Stimulated activated CD8-positive, alpha-beta memory T cell treated with anti-CD3 and anti-CD28 coated beads, Interleukin-4, amount 100 ng/mL, for 24 hours (primary cell): ENCODE results near the gene LIMS2.

Source experiments
- DNase-seq: peaks from one replicate; pipeline ENCODE4 v3.0.0-alpha.2; 2020; ENCODE audit warnings: low read depth

The LIMS2 gene

DNA sequence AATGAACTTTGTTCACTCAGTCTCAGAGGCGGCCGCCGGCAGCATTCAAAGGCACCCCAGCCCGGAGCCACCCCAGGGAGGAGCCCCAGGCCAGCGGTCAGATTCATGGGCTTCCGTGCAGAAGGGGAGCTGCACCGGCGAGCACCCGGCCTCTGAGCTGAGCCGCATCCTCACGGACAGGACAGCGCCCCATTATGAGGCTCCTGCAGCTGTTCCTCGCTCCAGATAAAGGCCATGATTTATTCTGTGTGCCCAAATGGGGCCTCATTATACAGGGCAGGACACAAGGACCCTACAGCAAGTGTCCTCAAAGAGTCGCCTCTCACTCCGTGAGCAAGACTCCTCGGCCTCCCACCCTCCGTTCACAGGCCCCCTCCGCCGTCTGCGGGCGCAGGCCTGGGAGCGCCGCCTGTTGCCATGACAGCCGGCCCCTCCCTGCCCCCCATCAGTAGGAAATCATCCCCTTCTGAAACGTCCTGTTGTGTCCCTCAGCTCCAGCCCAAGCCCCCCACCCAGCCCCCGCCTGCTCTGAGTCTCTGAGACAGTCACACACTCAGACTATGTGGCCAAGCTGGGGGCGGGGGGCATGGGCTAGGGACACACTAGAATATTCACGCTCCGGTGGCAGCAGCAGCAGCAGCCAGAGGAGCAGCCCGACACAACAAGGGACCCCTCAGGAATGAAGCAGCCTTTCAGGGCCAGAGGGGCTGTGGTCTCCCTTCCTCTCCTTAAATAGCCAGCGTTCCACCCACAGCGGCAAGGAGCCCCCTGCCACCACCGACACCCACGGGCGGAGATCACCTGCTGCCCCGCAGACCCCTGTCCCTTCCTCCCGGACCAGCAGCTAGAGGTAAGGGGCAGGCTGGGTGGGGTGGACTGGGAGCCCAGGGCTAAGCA is 29.7 kb downstream of the LIMS2 start, which contains the start of gene GPR17:
TSS of gene GPR17 (plus strand) at position 759 of the 897 bp plus-strand sequence. CDS start 4,583 bp downstream, outside the sequence.
- DNase-seq = no peak

DNA sequence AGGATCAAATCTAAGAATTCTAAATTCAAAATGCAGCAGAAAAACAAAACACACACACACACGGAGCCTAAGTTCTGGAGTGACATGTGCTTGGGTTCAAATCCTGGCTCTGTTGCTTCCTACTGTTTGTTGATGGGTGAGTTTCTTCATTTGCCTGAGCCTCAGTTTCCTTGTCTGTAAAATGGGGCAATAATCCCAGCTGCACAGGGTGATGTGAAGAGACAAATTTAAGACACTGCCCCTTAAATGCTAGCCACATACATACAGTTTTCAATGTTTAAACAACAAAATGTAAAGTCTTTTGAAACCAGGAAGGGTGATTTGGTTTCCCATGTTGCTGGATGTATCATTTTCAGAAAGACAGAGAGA is 30.3 kb downstream of the LIMS2 start:
- no peak for DNase-seq

DNA sequence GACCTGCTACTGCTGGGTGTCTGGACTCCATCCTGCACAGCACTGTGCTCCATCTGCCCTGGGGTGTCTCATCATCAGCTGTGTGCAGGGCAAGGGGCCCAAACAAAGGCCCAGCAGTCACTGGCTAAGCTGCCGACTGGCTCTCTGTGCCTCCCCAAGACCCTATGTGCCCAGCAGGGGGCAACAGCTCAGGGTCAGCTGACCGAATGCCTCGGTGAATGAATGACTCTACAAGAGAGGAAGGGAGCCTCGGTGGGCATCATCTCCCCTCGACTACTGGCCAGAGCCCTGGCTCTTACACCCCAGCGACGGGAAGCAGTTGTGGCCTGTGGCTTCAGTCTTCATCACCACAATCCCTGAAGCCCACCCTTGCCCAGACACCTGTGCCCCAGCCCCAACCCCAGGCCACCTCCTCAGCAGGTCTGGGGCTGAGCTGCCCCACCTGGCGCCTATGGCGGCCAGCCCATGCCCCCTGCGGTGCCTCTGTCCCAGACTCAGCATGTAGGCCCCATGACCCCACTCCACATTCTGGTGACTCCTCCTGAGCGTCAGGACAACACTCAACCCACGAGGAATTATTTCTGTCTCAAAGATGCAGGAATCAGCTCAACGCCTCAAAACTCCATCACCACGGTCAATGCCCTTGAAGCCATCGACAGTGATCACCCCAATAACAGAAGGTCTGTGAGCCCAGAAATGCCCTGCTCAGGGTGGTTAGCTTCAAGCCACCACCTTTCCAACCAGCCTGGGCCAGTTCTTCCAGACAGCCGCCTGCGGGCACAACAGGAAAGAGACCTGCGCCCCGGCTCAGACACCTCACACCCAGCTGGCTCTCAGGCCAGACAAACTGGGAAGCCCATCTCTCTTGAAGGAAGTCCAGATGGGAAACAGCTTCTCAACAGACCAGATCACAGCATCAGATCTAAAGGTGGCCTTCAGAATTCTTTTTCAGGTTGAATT is 31.0 kb downstream of the LIMS2 start:
- no peak for DNase-seq

DNA sequence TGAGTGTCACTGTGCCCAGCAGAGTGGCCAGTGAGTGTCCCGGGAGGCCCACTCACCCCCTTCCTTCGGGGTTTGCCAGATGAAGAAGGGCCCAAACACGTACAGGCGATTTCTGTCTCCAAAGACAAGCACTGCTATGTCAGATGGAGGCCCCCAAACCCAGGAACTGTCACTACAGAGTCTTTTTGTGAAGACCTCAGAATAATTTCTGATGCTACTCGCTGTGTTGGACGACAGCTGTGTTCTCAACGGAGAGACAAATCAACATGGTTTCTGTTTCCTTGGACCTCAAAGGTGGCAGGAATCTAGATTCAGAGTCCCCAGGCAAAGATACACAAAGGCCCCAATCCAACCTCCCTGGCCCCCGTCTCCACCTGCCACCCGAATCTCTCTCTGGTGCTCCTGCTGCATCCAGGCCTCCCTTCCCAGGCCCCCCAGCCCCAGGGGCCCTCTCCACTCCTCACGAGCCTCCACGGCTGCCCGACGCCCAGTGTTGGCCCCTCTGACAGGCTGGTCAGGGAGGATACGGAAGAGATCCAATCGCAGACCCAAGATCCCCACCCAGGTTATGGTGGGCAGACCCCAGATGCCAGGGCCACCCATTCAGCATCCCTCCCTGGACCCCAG is 31.8 kb downstream of the LIMS2 start:
- DNase-seq = no peak

DNA sequence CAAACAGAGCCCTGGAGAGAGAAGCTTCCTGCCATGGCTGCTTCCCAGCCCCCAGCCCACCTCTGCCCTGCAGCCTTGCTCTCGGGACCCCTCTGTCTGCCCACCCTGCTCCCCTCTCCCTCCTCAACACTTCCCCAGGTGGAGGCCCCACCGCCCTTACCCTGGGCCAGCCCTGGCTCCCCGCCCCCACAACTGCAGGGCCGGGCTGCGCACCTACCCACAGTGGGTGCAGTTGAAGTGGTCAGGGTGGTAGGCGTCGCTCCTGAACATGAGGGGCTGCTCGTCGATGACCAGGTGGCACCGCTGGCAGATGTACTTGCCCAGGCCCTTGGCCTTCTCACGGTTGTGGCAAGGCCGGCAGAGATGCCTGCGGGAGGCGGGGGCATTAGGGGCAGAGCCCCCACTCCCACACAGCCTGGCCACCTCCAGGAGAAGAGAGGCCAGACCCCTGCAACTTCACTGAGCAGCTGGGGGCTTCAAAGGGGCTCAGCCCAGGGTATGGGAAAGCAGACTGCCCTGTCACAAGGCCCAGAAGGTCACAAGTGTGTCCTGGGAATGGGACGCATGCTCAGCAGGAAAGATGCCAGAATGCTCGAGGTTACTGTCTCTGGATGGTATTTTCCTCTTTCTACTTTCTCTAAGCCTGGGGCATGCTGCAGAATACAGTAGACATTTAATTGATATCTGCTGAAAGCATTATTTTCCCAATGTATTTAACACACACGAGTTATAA is 32.5 kb downstream of the LIMS2 start:
- DNase-seq = no peak

DNA sequence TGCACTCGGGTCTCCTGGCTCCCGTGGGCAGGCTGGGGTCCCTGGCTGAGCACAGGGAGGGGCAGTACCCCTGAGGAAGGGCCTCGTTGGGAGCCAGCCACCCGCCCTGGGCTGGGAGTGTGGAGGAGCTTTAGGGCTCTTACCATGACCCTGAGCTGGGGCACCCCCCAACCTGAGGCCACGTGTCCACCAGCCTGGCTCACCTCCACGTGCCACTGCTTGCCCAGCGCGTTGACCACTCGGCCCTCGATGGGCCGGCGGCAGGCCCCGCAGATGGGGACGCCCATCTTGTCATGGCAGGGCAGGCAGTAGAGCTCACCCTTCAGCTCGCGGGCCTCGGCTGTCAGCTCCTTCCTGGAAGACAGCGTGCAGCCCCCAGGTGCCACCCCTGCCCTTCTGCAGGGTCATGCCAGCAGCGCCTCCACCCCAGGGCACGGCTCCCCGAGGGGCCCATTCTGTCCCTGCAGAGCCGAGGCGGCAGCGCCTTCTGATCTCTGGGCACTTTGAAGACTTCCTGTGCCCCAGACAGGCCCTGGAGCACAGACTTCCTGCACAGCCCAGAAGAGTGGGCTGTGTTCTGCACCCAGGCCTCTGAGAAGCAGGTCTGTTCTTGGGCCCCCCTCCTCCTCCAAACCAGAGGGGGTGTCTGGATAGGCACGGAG is 33.4 kb downstream of the LIMS2 start:
- no peak for DNase-seq

DNA sequence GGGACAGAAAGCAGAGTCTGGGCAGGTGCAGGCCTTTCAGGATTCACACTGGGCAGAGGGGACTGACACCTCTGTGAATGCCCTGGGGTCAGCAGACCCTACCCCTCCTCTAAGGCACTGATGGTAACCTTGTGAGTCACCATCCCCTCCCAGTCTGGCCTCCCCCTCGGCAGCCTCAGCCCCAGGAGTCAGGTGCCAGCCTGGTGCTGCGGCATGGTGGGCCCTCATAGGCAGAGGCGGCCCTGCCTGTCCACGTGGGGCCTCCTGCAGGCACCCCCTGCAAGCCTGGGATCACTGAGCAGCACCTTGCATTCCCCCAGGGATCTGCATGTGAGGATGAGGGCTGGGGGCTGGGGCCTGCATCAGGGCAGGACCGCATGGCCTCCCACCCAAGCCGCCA is 34.2 kb downstream of the LIMS2 start:
- no peak for DNase-seq

DNA sequence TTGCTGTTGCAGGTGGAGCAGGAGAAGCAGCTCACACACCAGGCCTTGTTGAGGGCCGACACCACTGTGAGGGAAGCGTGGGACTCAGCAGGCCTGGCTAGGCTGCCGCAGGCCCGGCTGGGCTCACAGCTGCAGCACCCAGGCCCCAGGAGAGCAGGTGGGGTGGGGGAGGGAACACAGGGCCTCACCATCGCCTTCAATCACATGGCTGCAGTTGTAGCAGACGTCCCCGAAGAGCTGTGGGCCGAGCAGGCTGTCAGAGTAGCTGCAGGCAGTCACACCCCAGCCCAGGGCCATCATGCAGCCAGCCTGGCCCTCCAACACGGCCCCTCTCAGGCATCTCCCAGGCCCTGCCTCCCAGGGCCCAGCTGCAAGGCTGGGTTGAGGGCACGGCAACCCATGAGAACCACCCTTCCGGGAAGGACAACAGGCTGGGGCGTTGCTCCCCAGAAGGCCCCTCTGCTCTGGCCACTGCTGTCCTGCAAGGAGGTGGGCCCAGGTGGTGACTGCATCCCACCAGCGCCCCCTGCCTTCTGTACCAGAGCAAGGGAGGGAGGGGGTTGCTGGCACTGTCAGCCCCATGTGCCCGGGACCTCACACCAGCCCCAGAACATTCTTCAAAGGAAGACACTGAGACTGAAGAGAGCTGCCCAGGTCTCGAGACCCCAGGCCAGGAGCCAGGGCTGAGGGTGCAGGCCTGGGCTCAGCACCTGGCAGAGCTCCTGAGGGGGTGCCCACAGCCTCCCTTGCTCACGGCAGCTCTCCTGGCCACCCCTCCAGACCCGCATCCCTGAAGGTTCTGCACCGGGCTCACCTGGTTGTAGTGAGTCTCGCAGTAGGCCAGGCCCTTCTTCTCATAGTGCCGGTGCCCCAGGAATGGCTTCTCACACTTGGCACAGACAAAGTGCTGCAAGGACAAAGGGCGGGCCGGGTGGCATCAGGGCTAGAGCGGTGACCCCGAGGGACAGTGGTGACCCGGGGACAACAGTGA is 35.0 kb downstream of the LIMS2 start:
- no peak for DNase-seq

DNA sequence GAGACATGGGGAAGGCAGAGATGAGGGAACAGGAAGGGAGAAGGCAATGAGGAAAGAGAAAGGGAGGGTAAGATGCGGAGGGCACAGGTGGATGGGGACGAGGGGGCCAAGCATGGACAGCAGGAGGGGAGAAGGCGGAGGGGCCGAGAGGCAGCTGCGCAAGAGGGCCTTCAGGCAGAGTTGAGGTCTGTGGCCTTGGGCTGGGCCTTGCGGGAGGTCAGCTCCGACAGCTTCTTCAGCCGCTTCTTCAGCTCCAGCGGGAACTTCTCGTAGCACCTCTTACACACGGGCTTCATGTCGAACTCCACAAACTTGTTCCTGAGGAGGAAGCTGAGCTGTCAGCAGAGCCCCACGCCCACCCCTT is 36.2 kb downstream of the LIMS2 start:
- no peak for DNase-seq

DNA sequence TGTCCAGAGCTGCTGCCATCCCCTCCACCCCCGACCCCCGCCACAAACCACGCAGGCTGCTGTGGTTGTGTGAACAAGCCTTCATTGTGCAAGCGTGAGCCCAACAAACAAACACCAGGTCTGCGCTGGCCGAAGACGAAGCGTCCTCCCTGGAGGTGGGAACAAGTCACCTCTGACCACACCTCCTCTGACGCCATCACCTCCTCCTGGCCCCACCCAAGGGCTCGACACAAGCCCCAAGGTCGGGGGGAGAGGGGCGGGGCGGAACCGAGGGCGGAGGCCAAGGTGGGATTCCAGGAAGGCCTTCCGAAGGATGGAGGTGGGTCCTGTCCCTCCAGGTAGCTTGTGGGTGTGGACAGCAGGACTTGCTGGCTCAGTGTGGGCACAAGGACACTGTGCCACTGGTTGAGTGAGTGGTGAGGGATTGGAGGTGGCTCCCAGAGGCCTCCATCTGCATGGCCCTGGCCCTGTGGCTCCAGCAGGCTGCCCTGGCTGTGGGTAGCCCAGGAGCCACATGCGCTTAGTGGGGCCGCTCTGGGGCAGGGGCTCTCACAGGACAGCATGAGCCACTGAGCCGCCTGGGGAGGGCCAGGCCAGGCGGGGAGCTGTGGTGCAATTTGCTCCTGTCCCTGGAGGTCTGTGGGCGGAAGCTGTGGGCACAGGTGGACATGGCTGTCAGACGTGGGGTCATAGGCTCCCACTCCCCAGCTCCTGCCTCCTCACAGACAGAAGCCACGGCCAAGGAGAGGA is 36.8 kb downstream of the LIMS2 start:
- no peak for DNase-seq

DNA sequence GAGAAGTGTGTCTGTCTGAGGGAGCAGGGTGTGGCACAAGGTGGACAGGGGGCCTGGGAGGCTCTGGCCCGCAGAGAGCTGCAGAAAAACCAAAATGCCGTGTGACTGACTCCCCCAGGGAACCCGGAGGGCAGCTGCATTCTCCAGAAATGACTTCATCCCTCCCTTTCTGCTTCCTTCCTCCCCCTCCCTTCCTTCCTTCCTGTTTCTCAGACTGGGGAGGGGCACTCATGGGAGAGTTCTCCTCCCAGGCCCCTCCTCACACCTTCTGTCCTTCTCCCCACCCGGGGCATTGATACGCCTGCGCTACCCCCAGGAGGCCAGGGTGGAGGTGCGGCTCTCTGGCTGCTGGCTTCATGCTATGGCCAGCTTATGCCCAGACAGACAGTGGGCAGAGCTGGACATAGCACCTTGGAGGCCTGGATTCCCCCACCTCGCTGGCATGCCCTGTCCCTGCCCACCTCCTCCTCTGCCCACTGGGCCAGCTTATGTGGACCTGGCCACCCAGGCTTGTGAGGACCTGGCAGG is 37.5 kb downstream of the LIMS2 start:
- DNase-seq = no peak

DNA sequence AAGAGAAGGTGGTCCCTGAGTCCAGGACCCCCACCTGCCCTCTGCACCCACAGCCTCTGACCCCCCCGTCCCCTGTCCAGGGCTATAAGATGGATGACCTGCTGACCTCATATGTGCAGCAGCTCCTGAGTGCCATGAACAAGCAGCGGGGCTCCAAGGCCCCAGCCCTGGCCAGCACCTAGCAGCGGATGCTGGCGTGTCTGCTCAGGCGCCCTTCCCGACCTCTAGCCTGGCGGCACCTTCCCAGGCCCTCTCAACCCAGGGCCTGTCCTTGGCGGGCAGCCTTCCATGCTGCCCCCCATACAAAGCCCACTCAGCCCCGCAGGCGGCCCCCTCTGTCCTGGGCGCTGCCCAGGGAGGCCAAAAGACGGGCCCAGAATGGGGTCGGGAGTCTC is 38.1 kb downstream of the LIMS2 start:
- no peak for DNase-seq

DNA sequence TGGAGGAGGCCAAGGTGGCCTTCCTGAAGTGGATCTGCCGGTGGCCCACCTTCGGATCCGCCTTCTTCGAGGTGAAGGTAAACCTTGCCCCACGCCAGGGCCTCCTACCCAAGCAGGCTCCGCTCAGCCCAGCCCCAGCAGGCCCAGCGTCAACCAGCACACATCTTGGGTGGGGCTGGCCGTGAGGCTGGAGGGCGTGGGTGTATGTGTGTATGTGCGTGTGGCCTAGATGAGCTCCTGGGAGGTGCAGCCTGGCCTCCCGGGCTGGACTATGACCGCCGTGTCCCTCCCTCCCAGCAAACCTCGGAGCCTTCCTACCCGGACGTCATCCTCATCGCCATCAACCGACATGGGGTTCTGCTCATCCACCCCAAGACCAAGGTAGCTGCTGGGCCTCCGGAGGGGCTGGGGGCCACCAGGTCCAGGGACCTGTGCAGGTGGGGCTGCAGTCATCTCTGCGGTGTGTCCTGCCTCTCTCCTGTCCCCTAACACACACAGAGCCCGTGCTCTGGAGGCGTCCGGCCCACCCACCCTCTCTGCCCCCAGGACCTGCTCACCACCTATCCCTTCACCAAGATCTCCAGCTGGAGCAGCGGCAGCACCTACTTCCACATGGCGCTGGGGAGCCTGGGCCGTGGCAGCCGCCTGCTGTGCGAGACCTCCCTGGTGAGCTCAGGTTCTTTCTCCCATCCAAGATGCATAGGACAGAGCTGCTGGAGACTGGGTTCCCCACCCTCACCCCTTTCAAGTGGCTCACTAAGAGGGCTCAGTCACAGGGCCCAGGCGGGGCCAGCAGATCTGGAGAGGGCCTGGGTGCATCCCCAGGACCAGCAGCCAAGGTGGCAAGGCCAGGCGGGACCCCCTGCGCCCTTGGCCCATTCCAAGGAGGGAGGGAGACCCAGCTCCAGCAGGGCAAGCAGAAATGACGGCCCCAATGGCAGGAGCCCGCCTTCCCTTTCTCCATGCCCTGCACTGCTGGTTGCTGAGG is 38.8 kb downstream of the LIMS2 start:
- DNase-seq = no peak

DNA sequence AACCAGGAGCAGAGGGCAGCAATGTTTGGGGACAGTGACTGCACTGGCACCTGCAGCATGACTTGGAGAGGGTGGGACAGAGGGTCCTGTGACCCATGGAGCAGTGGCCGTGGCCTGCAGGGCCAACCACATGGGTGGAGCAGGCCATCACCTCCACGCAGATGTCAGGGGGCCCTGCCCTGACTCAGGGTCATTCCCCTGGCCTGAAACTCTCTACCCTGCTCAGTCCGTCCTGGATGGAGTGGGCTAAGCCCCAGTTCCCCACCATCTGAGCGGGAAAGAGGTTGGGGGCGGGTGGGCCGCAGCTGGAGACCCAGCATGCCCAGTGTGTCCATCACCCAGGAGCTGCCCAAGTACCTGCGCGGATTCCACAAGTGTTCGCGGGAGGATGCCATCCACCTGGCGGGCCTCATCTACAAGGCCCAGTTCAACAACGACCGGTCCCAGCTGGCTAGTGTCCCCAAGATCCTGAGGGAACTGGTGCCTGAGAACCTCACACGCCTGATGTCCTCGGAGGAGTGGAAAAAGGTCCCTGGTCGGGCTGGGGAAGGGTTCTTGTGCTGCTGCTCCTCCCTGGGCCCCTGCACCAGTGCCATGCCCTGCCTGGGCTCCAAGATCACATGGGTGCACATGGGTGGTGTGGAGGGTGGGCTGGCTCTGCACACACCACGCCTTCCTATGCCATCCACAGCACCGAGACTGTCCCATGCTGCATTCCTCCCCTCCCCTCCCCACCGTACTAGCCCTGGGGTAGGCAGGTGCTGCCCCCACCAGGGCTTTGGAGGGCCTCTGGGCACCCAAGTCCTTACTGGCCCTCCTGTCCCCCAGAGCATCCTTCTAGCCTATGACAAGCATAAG is 39.7 kb downstream of the LIMS2 start:
- no peak for DNase-seq

DNA sequence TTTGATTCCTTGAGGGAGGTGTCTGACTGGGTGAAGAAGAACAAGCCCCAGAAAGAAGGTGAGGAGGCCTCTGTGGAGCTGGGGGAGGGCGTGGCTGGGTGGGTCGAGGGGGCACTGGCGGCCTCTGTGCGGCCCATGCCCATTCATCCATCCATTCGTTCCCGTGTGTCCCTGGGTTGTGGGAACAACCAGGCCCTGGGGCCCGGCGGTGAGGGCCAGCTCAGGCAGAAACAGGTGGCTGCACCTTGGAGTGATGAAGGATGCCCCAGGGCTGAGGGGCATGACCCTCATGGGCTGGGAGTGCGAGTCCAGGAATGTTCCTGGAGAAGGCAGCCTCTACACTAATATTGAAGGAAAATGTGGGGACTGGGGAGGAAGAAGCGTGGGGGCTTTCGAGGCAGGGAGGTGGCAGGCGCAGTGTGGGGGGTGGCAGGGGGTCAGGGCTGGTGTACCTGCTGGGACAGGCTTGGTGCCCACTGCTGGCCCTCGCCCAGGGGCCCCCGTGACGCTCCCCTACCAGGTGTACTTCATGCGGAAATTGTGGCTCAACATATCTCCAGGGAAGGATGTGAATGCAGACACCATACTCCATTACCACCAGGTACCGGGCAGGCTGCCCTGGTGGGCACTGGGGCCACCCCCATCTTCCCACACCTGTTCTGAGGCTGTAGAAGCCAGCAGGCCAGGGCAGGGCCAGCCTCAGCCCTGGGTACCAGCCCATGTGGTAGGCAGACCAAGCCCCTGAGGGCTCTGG is 40.5 kb downstream of the LIMS2 start:
- no peak for DNase-seq

DNA sequence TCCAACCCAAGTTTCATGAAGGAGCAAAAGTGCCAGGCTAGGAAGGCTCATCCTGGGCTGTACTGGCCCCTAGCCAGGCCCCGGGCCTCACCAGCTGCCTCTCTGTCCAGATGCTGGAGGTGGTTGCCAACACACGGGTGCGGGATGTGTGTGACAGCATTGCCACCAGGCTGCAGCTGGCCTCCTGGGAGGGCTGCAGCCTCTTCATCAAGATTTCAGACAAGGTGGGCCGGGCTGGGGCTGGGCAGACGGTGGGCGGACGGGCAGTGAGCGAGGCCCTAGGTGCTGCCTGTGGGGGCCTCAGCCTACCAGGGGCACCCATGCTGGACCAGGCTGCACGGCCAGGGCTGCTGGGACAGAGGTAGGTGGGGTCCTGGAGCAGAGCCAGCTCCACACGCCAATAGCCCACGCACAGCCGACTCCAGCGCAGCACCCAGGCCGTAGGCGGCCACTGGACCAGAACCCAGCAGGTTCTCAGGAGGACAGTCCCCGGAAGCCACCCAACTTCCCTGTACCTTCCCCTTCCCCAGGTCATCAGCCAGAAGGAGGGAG is 41.2 kb downstream of the LIMS2 start:
- no peak for DNase-seq
